HG03521 (cell line): ENCODE results near the gene HS6ST2.

Source experiments
- ATAC-seq: cut with Tn5 transposase; IDR thresholded peaks from one replicate; pipeline ENCODE4 v1.9.1; 2021; ENCODE audit warnings: mild to moderate bottlenecking, moderate library complexity; ENCODE audit not compliant: unreplicated experiment

HS6ST2 gene

GRCh38 chrX:132748268-132748667 lies 210.2 kb downstream of the HS6ST2 start:
- ATAC-seq, result no peak

- no peak for ATAC-seq
These were observed 212.8 kb downstream of the HS6ST2 start for GRCh38 chrX:132745593-132745992.

GRCh38 chrX:132744470-132744869 lies 214.0 kb downstream of the HS6ST2 start:
- ATAC-seq, result no peak

DNA sequence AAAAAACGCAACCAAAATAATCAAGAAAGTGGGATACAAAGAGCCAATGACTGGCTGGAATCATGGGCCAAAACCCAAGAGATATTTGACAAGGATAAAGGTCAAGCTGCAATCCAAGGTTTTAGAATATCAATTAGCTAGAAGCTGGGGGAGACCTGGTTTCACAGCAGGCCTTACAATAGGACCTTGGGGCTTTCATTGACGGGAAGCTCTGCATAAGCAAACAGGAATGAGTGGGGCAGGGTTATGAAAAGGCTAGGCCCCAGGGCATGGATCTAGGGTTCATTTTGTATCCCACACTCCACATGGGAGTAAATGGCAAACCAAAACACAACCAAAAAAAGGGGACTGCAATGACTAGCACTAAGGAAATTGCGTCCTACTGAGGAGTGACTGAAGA lies 215.3 kb downstream of the HS6ST2 start:
- ATAC-seq, result no peak

- ATAC-seq, result no peak
These were observed 216.2 kb downstream of the HS6ST2 start for GRCh38 chrX:132742246-132742645.

DNA sequence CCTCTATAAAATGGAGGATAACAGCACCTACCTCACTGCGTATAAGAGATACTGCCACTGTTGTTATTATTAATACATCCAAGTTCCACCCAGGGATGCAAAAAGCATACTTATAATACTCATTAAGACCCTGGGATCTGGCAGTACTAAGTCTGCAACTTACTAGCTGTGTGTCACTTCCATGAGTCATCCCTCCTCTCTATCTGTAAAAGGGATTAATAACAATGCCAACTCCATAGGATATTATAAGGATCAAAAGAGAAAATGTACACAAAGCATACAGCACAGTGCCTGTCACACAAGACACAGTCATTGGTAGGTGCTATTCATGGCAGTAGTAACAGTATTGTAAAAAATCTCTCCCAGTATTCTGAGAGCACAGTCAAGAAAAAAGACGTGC lies 216.7 kb downstream of the HS6ST2 start:
- no peak for ATAC-seq

GRCh38 chrX:132740316-132741123 lies 217.9 kb downstream of the HS6ST2 start:
- ATAC-seq, result no peak

- no peak for ATAC-seq
These were observed 219.5 kb downstream of the HS6ST2 start for GRCh38 chrX:132738951-132739350.

DNA sequence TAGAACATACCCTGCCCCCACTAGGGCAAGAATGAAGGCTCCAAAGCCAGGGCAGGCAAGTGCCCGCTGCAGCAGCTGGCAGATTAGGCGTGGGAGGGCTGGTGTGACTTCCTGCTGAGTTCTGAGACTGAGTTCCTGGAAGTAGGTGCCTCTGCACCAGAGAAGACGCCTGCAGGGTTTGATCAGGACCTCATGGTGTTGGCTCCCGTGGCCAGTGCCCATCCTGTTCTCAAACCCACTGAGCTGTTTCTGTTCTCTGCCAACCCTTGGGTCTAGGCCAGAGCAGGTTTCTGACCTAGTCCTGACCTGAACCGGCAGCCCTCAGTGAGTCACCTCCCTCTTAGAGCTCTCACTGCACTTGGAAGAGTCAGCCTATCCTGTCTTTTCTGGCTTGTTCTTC lies 220.7 kb downstream of the HS6ST2 start:
- ATAC-seq, result no peak

DNA sequence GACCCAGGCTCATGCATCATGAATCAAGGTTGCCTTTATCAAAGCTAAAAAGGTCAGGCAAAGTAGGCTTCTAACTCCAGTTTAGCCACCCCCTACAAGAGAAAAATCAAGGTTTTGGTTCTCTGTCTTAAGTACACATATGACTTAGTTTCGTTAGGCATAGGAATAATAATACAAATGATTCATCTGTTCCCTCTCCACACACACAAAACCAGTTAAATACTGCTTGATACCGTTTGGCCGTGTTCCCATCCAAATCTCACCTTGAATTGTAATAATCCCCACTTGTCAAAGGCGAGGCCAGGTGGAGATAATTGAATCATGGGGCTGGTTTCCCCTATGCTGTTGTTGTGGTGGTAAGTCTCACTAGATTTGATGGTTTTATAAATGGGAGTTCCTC lies 226.2 kb downstream of the HS6ST2 start:
- no peak for ATAC-seq

DNA sequence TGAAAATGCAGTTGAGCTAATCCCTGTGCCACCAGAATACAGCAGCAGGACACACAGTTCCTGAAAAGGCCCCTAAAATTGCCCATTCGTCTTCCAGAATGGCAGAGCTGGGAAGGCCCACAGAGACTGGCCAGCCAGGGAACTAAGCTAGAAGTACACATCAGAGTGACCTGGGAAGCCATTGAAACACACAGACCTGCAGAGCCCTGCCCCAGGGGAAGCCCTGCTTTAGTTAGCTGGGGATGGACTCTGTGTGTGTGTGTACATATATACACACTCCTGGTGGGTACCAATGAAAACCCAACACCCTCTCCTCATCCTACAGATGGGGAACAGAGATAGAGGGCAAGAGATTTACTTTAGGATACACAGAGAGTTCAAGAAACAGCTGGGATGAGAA lies 227.7 kb downstream of the HS6ST2 start:
- ATAC-seq, result no peak

DNA sequence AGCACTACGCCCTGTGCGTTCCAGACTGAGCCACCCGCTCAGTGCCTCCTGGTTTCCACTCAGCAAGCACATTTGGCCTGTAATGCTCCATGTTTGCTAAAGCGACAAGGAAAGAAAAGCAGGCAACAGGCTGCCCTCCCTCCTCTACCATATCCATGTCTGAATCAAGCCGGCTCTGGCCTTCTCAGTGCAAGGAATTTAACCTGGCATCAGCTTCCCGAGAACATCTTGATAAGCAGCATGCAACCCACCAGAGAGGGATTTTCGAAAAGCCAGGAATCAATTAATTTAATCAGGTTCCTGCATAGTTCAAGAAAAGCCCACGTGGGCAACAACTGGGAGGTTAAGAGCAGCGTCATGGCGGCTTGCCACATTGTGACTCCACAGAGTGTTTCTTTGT lies 228.2 kb downstream of the HS6ST2 start:
- ATAC-seq, result no peak

GRCh38 chrX:132728296-132728695 lies 230.1 kb downstream of the HS6ST2 start:
- no peak for ATAC-seq

GRCh38 chrX:132718431-132718958 lies 239.9 kb downstream of the HS6ST2 start:
- ATAC-seq, result no peak

DNA sequence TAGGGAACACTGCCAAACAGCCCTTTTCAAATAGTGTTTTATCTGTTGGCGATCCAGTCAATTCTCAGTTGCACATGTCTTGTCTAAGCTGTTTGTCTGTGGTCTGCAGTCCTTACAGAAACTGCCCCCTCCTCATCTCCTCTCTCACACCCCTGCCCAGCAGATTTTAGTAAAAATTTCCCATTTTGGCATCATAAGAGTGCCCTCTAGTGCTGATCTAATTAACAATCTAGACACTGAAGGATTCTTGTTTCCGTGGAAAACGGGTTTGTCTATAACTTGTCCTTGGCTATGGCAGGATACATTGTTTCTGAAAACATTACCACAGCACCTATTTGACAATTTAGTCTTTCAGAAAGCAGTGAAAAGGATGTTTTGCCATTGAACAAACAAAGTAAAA lies 242.4 kb downstream of the HS6ST2 start:
- no peak for ATAC-seq

DNA sequence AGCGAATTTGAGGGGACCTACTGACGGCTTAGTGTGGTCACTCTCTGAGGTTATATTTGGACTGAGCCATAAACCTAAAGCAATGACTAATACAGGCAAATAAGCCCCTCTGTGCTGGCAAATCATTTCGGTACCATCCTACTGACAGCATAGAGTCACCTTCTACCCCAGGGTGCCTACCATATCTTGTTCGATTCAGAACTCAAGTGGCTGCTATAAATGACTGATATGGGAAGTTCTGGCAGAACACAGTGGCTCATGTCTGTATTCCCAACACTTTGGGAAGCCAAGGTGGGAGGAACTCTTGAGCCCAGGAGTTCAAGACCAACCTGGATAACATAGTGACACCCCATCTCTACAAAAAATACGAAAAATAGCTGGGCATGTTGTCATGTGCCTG lies 243.5 kb downstream of the HS6ST2 start:
- ATAC-seq, result no peak

DNA sequence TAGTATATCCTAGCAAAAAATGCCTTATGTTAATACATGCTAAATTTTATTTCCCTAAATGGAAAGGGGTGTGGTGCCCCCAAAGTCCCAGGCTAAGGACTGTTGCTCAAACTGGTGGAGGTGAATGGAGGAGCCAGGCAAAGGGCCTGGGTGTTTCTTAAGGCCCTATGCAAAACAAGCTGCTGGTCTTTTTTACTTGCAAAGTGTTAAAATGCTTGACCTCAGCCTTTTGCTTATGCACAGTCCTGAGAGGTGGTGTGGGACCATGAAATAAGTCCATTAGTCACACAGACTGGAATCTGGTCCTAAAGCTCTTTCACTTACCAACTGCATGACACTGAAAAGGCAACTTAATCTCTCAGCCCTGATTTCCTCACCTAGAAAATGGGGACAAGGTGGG lies 246.1 kb downstream of the HS6ST2 start:
- no peak for ATAC-seq

DNA sequence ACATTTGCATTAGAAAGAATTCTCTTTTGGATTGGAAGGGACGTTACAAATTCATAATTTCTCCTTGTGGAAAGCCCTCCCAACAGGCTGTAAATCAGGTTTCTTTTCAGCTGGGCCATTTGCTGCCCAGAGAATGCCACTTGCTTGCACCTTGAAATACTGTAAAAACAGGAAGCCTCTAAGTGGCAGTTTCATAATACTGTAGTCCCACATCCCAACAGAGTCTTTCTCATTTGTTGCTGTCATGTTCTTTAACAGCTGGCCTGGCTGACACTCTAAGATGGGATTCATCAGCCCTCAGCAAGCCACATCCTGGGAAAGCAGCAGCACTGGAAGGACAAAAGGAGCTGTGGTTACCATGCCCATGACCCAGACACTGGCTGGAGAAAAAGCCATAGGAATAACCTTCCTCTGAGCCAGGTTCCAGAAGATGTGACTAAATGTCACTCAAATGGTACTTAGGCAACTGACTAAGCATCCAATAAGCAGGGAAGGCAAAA lies 247.7 kb downstream of the HS6ST2 start:
- ATAC-seq, result no peak

DNA sequence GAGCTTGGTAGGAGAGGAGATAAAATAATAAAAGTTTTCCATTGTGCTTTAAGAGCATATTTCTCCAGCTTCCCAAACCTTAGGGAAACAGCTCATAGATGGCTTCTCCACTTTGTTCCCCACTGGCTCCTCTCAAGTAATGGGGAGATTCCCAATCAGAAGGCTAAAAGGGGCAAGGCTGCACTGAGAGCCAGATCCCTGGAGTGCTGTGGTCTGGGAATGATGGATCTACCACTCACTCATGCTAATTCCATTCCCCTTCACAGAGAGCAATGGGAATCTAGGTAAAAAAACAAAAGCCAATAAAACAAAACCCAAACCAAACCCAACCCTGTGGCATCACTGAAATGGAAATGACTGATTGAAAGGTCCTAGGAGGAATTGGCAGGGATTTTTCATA lies 249.9 kb downstream of the HS6ST2 start:
- no peak for ATAC-seq

DNA sequence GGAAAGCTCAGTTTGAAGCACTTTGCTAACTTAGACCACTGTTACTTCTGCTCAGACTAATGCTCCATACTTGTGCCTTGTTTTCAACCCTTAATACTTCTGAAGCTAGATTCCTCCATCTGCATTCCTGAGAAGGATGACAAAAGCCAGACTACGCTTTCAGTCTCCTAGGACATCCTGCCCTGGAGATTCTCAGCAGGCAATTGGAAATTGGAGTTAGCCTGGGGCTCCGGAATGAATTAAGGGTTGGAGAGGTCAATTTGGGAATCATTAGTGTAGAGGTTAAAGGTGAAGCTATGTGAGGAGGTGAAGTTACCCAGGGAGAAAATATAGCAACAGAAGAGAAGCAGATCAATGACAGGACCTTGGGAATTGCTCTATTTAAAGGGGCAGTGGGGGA lies 253.7 kb downstream of the HS6ST2 start:
- no peak for ATAC-seq

- no peak for ATAC-seq
These were observed 264.0 kb downstream of the HS6ST2 start for GRCh38 chrX:132694382-132694781.

DNA sequence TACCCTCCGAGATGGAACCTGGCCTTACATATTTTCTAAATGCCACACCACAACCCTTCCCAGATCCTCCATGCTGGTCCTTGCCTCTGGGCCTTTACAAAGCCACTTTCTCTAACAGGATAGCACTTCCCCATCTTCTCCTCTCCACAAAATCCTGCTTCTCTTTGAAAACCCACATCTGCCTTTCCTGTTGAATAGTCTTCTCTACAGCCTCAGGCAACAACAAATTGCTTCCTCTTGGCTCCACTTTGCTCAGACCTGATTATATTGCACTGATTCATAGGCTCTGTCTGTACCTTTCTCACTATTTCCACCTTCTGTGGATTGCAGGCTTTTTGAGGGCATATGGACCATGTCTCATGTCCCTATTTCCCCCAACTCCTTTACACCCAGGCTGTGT lies 265.9 kb downstream of the HS6ST2 start:
- no peak for ATAC-seq

GRCh38 chrX:132692066-132692465 lies 266.4 kb downstream of the HS6ST2 start:
- ATAC-seq, result no peak
